HCT116 (cell line): ENCODE results near the gene GTF2IRD1. TPM values are rescaled to one million over a fixed set of nuclear protein-coding genes. Genes with fewer than 3 reads are reported as not detected.

Experiments used
- ATAC-seq: fragments of 200-7000 bp; cut with Tn5 transposase; 2 replicates; pipeline ENCODE4 v1.9.1; 2020; ENCODE audit warnings: mild to moderate bottlenecking, moderate library complexity
- BruUV-seq: library from RNA; stranded (reverse); fragments of 400-500 nt; replicated peaks from 2 replicates; lab custom pipeline; 2021; lab: Mats Ljungman, UMichigan
- CTCF ChIA-PET: fragments of 300-600 bp; sonication (Branson Sonifier 250); formaldehyde crosslinking; loops from one replicate; lab custom pipeline; 2021; ENCODE audit warnings: antibody characterized with exemption; lab: Charles Lee
- POLR2A ChIA-PET: fragments of 300-600, 350-600 bp; sonication (Branson Sonifier 250); formaldehyde crosslinking; loops from one replicate; lab custom pipeline; 2021; ENCODE audit warnings: antibody characterized with exemption; lab: Charles Lee
- RAD21 ChIA-PET, 2 experiments: fragments of 300-600 bp; sonication (Branson Sonifier 250); formaldehyde crosslinking; loops; one replicate each; lab custom pipeline; 2023; ENCODE audit warnings: low total read pairs in 2 of 2; ENCODE audit not compliant: uncharacterized antibody in 2 of 2, unreplicated experiment in 2 of 2, low non-redundant PET in 1 of 2; lab: Charles Lee
- DNase-seq: peaks from one replicate; pipeline ENCODE4 v3.0.0-alpha.2; 2010; ENCODE audit warnings: low read depth, low spot score
- H2AFZ ChIP-seq: fragments of 200-600 bp; shearing (Covaris generic), sonication (generic); 2 replicates; pipeline ENCODE4 v1.6.1; 2017; ENCODE audit warnings: low read depth, mixed run types, mixed read lengths, antibody characterized with exemption, low read length; ENCODE audit not compliant: poor library complexity, severe bottlenecking
- H3K27ac ChIP-seq: 2 replicates; pipeline ENCODE4 v1.5.1; 2012; ENCODE audit warnings: low read depth, low read length
- H3K27me3 ChIP-seq: fragments of 200-600 bp; sonication (generic); 2 replicates; pipeline ENCODE4 v1.6.1; 2016; ENCODE audit warnings: mixed run types, low read length, mixed read lengths; ENCODE audit not compliant: insufficient read depth
- H3K36me3 ChIP-seq, 2 experiments: fragments of 200-500 bp in 1 of 2; fragments of 200-600 bp in 1 of 2; sonication (Bioruptor generic) in 1 of 2; sonication (generic) in 1 of 2; 2 replicates each; pipeline versions ENCODE4 v1.5.1 to v1.6.1; 2014 to 2016; ENCODE audit warnings: low read length in 2 of 2, inconsistent platforms in 1 of 2, mixed read lengths in 1 of 2, mixed run types in 1 of 2; ENCODE audit not compliant: insufficient read depth in 2 of 2, control insufficient read depth in 1 of 2
- H3K4me1 ChIP-seq, 2 experiments: fragments of 200-600 bp in 1 of 2; sonication (generic) in 1 of 2; 2 replicates each; pipeline versions ENCODE4 v1.5.1 to v1.6.1; 2012 to 2017; ENCODE audit warnings: low read length in 2 of 2, inconsistent platforms in 1 of 2, mild to moderate bottlenecking in 1 of 2, mixed read lengths in 1 of 2, mixed run types in 1 of 2, moderate library complexity in 1 of 2; ENCODE audit not compliant: insufficient read depth in 2 of 2, control insufficient read depth in 1 of 2
- H3K4me2 ChIP-seq: fragments of 200-600 bp; sonication (generic); 2 replicates; pipeline ENCODE4 v1.6.1; 2017; ENCODE audit warnings: mixed run types, low read length, mixed read lengths
- H3K4me3 ChIP-seq, 2 experiments: fragments of 200-600 bp in 1 of 2; sonication (generic) in 1 of 2; replicated peaks in 1 of 2; 2 replicates each; pipeline ENCODE4 v1.5.1; 2011 to 2016; ENCODE audit warnings: low read length in 2 of 2, control low read depth in 1 of 2, low read depth in 1 of 2, mild to moderate bottlenecking in 1 of 2, mixed read lengths in 1 of 2, mixed run types in 1 of 2
- H3K79me2 ChIP-seq: fragments of 200-600 bp; sonication (generic); 2 replicates; pipeline ENCODE4 v1.6.1; 2017; ENCODE audit warnings: mild to moderate bottlenecking, mixed run types, low read length, moderate library complexity, mixed read lengths; ENCODE audit not compliant: insufficient read depth
- H3K9ac ChIP-seq: fragments of 200-600 bp; sonication (generic); 2 replicates; pipeline ENCODE4 v1.6.1; 2016; ENCODE audit warnings: low read length, mixed read lengths
- H3K9me2 ChIP-seq: fragments of 200-600 bp; sonication (generic), shearing (Covaris generic); 2 replicates; pipeline ENCODE4 v1.6.1; 2017; ENCODE audit warnings: mixed run types, mild to moderate bottlenecking, moderate library complexity; ENCODE audit not compliant: insufficient read depth
- H3K9me3 ChIP-seq, 2 experiments: fragments of 200-500 bp in 1 of 2; fragments of 200-600 bp in 1 of 2; sonication (Bioruptor generic) in 1 of 2; sonication (generic) in 1 of 2; 2 replicates each; pipeline ENCODE4 v1.6.1; 2014 to 2017; ENCODE audit warnings: low read length in 2 of 2, mixed read lengths in 2 of 2, inconsistent platforms in 1 of 2, low read depth in 1 of 2, mild to moderate bottlenecking in 1 of 2, mixed run types in 1 of 2, moderate library complexity in 1 of 2; ENCODE audit not compliant: control insufficient read depth in 1 of 2, insufficient read depth in 1 of 2
- H4K20me1 ChIP-seq: fragments of 200-600 bp; sonication (generic), shearing (Covaris generic); 2 replicates; pipeline ENCODE4 v1.6.1; 2017; ENCODE audit warnings: mixed run types, mild to moderate bottlenecking, moderate library complexity; ENCODE audit not compliant: insufficient read depth
- CBX3 ChIP-seq: IDR thresholded peaks from 2 replicates; pipeline ENCODE4 v1.6.1; 2012; ENCODE audit warnings: low read depth
- EGR1 ChIP-seq: IDR thresholded peaks from 2 replicates; pipeline ENCODE4 v1.6.1; 2012; ENCODE audit warnings: low read depth
- EZH2 ChIP-seq: fragments of 200-600 bp; sonication (generic); IDR thresholded peaks from 2 replicates; pipeline ENCODE4 v1.6.1; 2017; ENCODE audit warnings: antibody characterized with exemption, mixed run types
- FOSL1 ChIP-seq: IDR thresholded peaks from 2 replicates; pipeline ENCODE4 v1.6.1; 2012; ENCODE audit warnings: low read depth
- JUND ChIP-seq: IDR thresholded peaks from 2 replicates; pipeline ENCODE4 v1.6.1; 2012
- SIN3A ChIP-seq: IDR thresholded peaks from 2 replicates; pipeline ENCODE4 v1.6.1; 2012; ENCODE audit warnings: low read depth
- SP1 ChIP-seq: IDR thresholded peaks from 2 replicates; pipeline ENCODE4 v1.6.1; 2012; ENCODE audit warnings: low read depth
- SRF ChIP-seq: IDR thresholded peaks from 2 replicates; pipeline ENCODE4 v1.6.1; 2012; ENCODE audit warnings: low read depth
- YY1 ChIP-seq: IDR thresholded peaks from 2 replicates; pipeline ENCODE4 v1.6.1; 2011; ENCODE audit warnings: low read length, low read depth, moderate library complexity, mild to moderate bottlenecking; ENCODE audit not compliant: insufficient replicate concordance; ENCODE audit errors: extremely low read depth
- ZFX ChIP-seq: fragments of 450-650 bp; IDR thresholded peaks from 2 replicates; pipeline ENCODE4 v1.6.1; 2017
- intact Hi-C: fragments of 100-400 bp; cut with micrococcal nuclease; formaldehyde crosslinking; loops from 2 replicates; pipeline ENCODE4 v1.10.0; 2022
- total RNA-seq: library from RNA; stranded (reverse); gene quantifications from one replicate; pipeline ENCODE4 v1.2.1, GENCODE V29; 2021; ENCODE audit not compliant: unreplicated experiment
- TF ChIP-seq, protein P1 (sequence below), 3 experiments: fragments of 200-600 bp in 1 of 3; sonication (generic) in 1 of 3; IDR thresholded peaks in 2 of 3; conservative IDR thresholded peaks in 1 of 3; 2 replicates each; pipeline ENCODE4 v1.5.1; 2012 to 2017; ENCODE audit warnings: low read depth in 2 of 3, low read length in 2 of 3, antibody characterized with exemption in 1 of 3, borderline replicate concordance in 1 of 3, control low read depth in 1 of 3, mild to moderate bottlenecking in 1 of 3, mixed read lengths in 1 of 3, mixed run types in 1 of 3, moderate library complexity in 1 of 3; ENCODE audit not compliant: insufficient read depth in 1 of 3
- TF ChIP-seq, protein P2 (sequence below): IDR thresholded peaks from 2 replicates; pipeline ENCODE4 v1.6.1; 2011; ENCODE audit warnings: mild to moderate bottlenecking, low read length, moderate library complexity; ENCODE audit not compliant: insufficient replicate concordance; ENCODE audit errors: extremely low read depth
- TF ChIP-seq, protein P3 (sequence below): IDR thresholded peaks from 2 replicates; pipeline ENCODE4 v1.6.1; 2012

GTF2IRD1 gene
- total RNA-seq, 1 experiment from 2014 or later = 34.5 TPM

DNA sequence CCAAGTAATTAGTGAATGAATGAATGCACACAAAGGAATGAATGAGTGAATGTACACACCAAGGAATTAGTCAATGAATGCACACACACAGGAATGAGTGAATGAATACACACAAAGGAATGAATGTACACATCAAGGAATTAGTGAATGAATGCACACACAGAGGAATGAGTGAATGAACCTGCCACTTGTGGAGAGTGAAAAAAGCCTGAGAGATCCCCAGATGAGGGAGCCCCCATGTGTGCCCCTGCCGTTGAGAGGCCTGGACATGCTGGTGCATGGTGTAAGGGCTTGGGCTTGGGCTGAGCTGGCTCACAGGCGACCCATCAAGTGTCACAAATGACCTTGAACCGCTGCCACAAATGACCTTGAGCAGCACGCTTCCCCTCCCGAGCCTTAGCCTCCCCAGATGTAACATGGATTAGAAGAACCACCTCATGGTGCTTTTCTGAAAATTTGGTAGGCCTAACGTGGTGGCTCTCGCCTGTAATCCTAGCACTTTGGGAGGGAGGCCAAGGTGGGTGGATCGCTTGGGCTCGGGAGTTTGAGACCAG is 46.2 kb downstream of the GTF2IRD1 start:
- H3K79me2 ChIP-seq = no peaks in the 10 kb centered on the region; the same call in 1 of the 2 replicates
- no peaks in the 10 kb centered on the region for H3K9me3 ChIP-seq
- ATAC-seq = no peak
- peaks cover 0 to 4% of the 10 kb centered on the region in 2 experiments; a peak in 1 of 4 replicates for H3K4me1 ChIP-seq
- intact Hi-C loops = no loop called here
- H3K36me3 ChIP-seq = no peaks in the 10 kb centered on the region
- H3K4me2 ChIP-seq = no peak overlapping the region
- BruUV-seq = no TSS peak
- POLR2A ChIA-PET = no interaction called here
- no peaks in the 10 kb centered on the region for H3K27me3 ChIP-seq
- RAD21 ChIA-PET = no interaction called here
- TF ChIP-seq FOSL1 = no peak
- TF ChIP-seq CBX3 = no peak
- TF ChIP-seq, protein P1, sequence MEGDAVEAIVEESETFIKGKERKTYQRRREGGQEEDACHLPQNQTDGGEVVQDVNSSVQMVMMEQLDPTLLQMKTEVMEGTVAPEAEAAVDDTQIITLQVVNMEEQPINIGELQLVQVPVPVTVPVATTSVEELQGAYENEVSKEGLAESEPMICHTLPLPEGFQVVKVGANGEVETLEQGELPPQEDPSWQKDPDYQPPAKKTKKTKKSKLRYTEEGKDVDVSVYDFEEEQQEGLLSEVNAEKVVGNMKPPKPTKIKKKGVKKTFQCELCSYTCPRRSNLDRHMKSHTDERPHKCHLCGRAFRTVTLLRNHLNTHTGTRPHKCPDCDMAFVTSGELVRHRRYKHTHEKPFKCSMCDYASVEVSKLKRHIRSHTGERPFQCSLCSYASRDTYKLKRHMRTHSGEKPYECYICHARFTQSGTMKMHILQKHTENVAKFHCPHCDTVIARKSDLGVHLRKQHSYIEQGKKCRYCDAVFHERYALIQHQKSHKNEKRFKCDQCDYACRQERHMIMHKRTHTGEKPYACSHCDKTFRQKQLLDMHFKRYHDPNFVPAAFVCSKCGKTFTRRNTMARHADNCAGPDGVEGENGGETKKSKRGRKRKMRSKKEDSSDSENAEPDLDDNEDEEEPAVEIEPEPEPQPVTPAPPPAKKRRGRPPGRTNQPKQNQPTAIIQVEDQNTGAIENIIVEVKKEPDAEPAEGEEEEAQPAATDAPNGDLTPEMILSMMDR (IDR thresholded peaks at IDR 0.05 in 2 of 3, conservative IDR thresholded peaks at IDR 0.05 in 1 of 3; ENCODE audit: borderline replicate concordance in 1 of 3, insufficient read depth in 1 of 3, low read depth in 2 of 3, low read length in 2 of 3) = no peak
- TF ChIP-seq SRF = no peak
- no peaks in the 10 kb centered on the region for H4K20me1 ChIP-seq
- DNase-seq = no peak
- H3K4me3 ChIP-seq = no peak overlapping the region
- no peak overlapping the region for H2AFZ ChIP-seq
- CTCF ChIA-PET = no interaction called here
- H3K9me2 ChIP-seq = no peaks in the 10 kb centered on the region
- no peak overlapping the region for H3K9ac ChIP-seq
- H3K27ac ChIP-seq = no peak overlapping the region

DNA sequence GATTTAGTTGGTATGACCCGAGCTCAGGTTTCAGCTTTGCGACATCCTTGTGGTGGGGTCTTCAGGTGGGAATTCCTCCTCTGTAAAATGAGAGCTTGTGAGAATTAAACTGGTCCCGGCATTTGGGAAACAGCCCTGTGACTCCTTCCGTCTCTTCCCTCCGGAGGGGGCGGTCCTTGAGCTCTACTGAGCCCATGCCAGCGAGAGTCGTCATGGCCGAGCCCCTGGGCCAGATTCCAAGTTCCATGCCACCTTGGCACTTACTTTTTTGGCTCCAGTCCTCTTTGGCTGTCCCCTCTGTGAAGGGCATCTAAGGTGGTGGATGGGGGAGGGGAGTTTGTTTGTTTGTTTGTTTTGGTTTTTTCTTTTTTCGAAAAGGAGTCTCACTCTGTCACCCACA is 47.6 kb downstream of the GTF2IRD1 start:
- Histone ChIP-seq H4K20me1 (no peaks in the 10 kb centered on the region), H3K79me2 (no peaks in the 10 kb centered on the region), H3K36me3 (no peaks in the 10 kb centered on the region), H3K4me3 (no peak overlapping the region), H2AFZ (no peak overlapping the region), H3K9ac (no peak overlapping the region), H3K9me2 (no peaks in the 10 kb centered on the region), H3K27me3 (no peaks in the 10 kb centered on the region), H3K4me2 (no peak overlapping the region), H3K9me3 (no peaks in the 10 kb centered on the region), H3K27ac (no peak overlapping the region), H3K4me1 (peaks cover 0 to 4% of the 10 kb centered on the region in 2 experiments; a peak in 1 of 4 replicates)
- ChIA-PET RAD21 (no interaction called here), CTCF (no interaction called here), POLR2A (no interaction called here)
- no peak for ATAC-seq
- DNase-seq = no peak
- intact Hi-C loops = no loop called here
- no TSS peak for BruUV-seq
- no peak for TF ChIP-seq SIN3A
- TF ChIP-seq, protein P2, sequence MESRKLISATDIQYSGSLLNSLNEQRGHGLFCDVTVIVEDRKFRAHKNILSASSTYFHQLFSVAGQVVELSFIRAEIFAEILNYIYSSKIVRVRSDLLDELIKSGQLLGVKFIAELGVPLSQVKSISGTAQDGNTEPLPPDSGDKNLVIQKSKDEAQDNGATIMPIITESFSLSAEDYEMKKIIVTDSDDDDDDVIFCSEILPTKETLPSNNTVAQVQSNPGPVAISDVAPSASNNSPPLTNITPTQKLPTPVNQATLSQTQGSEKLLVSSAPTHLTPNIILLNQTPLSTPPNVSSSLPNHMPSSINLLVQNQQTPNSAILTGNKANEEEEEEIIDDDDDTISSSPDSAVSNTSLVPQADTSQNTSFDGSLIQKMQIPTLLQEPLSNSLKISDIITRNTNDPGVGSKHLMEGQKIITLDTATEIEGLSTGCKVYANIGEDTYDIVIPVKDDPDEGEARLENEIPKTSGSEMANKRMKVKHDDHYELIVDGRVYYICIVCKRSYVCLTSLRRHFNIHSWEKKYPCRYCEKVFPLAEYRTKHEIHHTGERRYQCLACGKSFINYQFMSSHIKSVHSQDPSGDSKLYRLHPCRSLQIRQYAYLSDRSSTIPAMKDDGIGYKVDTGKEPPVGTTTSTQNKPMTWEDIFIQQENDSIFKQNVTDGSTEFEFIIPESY = no peak
- TF ChIP-seq, protein P3, sequence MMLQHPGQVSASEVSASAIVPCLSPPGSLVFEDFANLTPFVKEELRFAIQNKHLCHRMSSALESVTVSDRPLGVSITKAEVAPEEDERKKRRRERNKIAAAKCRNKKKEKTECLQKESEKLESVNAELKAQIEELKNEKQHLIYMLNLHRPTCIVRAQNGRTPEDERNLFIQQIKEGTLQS = no peak
- TF ChIP-seq SP1 = no peak
- TF ChIP-seq JUND = no peak
- TF ChIP-seq, protein P1 (IDR thresholded peaks at IDR 0.05 in 2 of 3, conservative IDR thresholded peaks at IDR 0.05 in 1 of 3; ENCODE audit: borderline replicate concordance in 1 of 3, insufficient read depth in 1 of 3, low read depth in 2 of 3, low read length in 2 of 3) = no peak
- no peak for TF ChIP-seq YY1
- no peak for TF ChIP-seq ZFX
- no peak for TF ChIP-seq SRF
- no peak for TF ChIP-seq EGR1
- no peak for TF ChIP-seq FOSL1
- TF ChIP-seq EZH2 = no peak
